Trophoblast cell (in vitro differentiated cells and primary cell): ENCODE results near the gene KIAA1958. TPM values are rescaled to one million over a fixed set of nuclear protein-coding genes. Genes with fewer than 3 reads are reported as not detected.

Source experiments
- DNase-seq, 2 donors: peaks; one replicate each; pipeline ENCODE4 v3.0.0-alpha.2; 2016
- H2AFZ ChIP-seq: 2 replicates; pipeline ENCODE4 v1.6.1; 2013; ENCODE audit warnings: low read length, moderate library complexity, mild to moderate bottlenecking; ENCODE audit not compliant: insufficient read depth, poor library complexity
- H2AK5ac ChIP-seq: 2 replicates; pipeline ENCODE4 v1.6.1; 2013; ENCODE audit warnings: mild to moderate bottlenecking, low read length
- H2BK120ac ChIP-seq: 2 replicates; pipeline ENCODE4 v1.6.1; 2013; ENCODE audit warnings: low read length, mild to moderate bottlenecking, moderate library complexity; ENCODE audit not compliant: insufficient read depth, poor library complexity
- H2BK12ac ChIP-seq: 2 replicates; pipeline ENCODE4 v1.6.1; 2013; ENCODE audit warnings: mild to moderate bottlenecking, low read length, moderate library complexity
- H2BK5ac ChIP-seq: 2 replicates; pipeline ENCODE4 v1.6.1; 2013; ENCODE audit warnings: low read length, low read depth, moderate library complexity, mild to moderate bottlenecking; ENCODE audit not compliant: poor library complexity
- H3K14ac ChIP-seq: 2 replicates; pipeline ENCODE4 v1.6.1; 2013; ENCODE audit warnings: mild to moderate bottlenecking, low read length
- H3K18ac ChIP-seq: 2 replicates; pipeline ENCODE4 v1.6.1; 2013; ENCODE audit warnings: mild to moderate bottlenecking, low read length
- H3K23ac ChIP-seq: 2 replicates; pipeline ENCODE4 v1.6.1; 2013; ENCODE audit warnings: low read length
- H3K27ac ChIP-seq: 2 replicates; pipeline ENCODE4 v1.5.1; 2013; ENCODE audit warnings: low read depth, mild to moderate bottlenecking, inconsistent platforms, low read length, moderate library complexity
- H3K27me3 ChIP-seq: 2 replicates; pipeline ENCODE4 v1.6.1; 2013; ENCODE audit warnings: inconsistent platforms, mild to moderate bottlenecking, low read length, moderate library complexity; ENCODE audit not compliant: insufficient read depth
- H3K36me3 ChIP-seq, 2 experiments: 1 replicate in 1 of 2; 2 replicates in 1 of 2; pipeline ENCODE4 v1.6.1; 2013; ENCODE audit warnings: low read length in 2 of 2, mild to moderate bottlenecking in 2 of 2, moderate library complexity in 1 of 2; ENCODE audit not compliant: insufficient read depth in 2 of 2, control insufficient read depth in 1 of 2
- H3K4ac ChIP-seq: 2 replicates; pipeline ENCODE4 v1.6.1; 2013; ENCODE audit warnings: low read depth, mild to moderate bottlenecking, low read length, moderate library complexity
- H3K4me1 ChIP-seq, 2 experiments: 1 replicate in 1 of 2; 2 replicates in 1 of 2; pipeline ENCODE4 v1.6.1; 2013; ENCODE audit warnings: low read length in 2 of 2, mild to moderate bottlenecking in 2 of 2, moderate library complexity in 1 of 2; ENCODE audit not compliant: insufficient read depth in 2 of 2, control insufficient read depth in 1 of 2
- H3K4me2 ChIP-seq: 2 replicates; pipeline ENCODE4 v1.6.1; 2013; ENCODE audit warnings: inconsistent platforms, mild to moderate bottlenecking, low read length, moderate library complexity
- H3K4me3 ChIP-seq: 2 replicates; pipeline ENCODE4 v1.5.1; 2013; ENCODE audit warnings: mild to moderate bottlenecking, low read depth, low read length, inconsistent platforms
- H3K79me1 ChIP-seq: one replicate; pipeline ENCODE4 v1.6.1; 2013; ENCODE audit warnings: low read length
- H3K79me2 ChIP-seq: 2 replicates; pipeline ENCODE4 v1.6.1; 2013; ENCODE audit warnings: low read length, mild to moderate bottlenecking; ENCODE audit not compliant: control insufficient read depth, insufficient read depth, poor library complexity
- H3K9ac ChIP-seq: 2 replicates; pipeline ENCODE4 v1.6.1; 2013; ENCODE audit warnings: mild to moderate bottlenecking, low read length
- H3K9me3 ChIP-seq: 2 replicates; pipeline ENCODE4 v1.6.1; 2013; ENCODE audit warnings: low read depth, mild to moderate bottlenecking, control low read depth, inconsistent platforms, low read length; ENCODE audit not compliant: insufficient read depth
- H4K12ac ChIP-seq: 2 replicates; pipeline ENCODE4 v1.6.1; 2013; ENCODE audit warnings: low read depth, mild to moderate bottlenecking, low read length, moderate library complexity
- H4K8ac ChIP-seq: 2 replicates; pipeline ENCODE4 v1.6.1; 2013; ENCODE audit warnings: low read depth, mild to moderate bottlenecking, low read length, moderate library complexity
- H4K91ac ChIP-seq: one replicate; pipeline ENCODE4 v1.6.1; 2013; ENCODE audit warnings: low read depth, mild to moderate bottlenecking, low read length, moderate library complexity
- WGBS: extraction: QIAGEN DNeasy Blood & Tissue Kit; methylation state at CpG from one replicate; pipeline ENCODE4 v1.1.7; 2013; ENCODE audit warnings: missing lambda C conversion rate; ENCODE audit not compliant: insufficient read length, insufficient coverage; ENCODE audit errors: extremely low coverage; 5-methylcytosine and 5-hydroxymethylcytosine counted together
- polyA plus RNA-seq: library from polyadenylated mRNA; stranded (reverse); fragments of 200-250 nt; gene quantifications from 2 replicates; pipeline ENCODE4 v1.2.3, GENCODE V29; 2013

Gene KIAA1958
- 4.8 and 5.3 TPM in 2 replicates for polyA plus RNA-seq

- H3K4me1 ChIP-seq: peaks cover 3 to 5% of the 10 kb centered on the region in 2 experiments
- peak within 1 kb of the TSS; percentile 91 for H4K8ac ChIP-seq
- H3K27me3 ChIP-seq: no peaks in the 10 kb centered on the region
- H3K79me2 ChIP-seq: peaks cover 12% of the 10 kb centered on the region
- no peak within 1 kb of the TSS for H3K23ac ChIP-seq
- H2AK5ac ChIP-seq: no peak within 1 kb of the TSS
- WGBS: no CpG with 5 or more reads among the region's 93 CpGs
- peak within 1 kb of the TSS; percentile 80 for H3K14ac ChIP-seq
- peak within 1 kb of the TSS; percentile 53 for H4K91ac ChIP-seq
- DNase-seq: peak; percentile 50 to 62
- H3K36me3 ChIP-seq: no peaks in the 10 kb centered on the region
- peak within 1 kb of the TSS; percentile 78 for H3K9ac ChIP-seq
- H3K18ac ChIP-seq: peak within 1 kb of the TSS; percentile 93
- peak within 1 kb of the TSS; percentile 77 for H3K27ac ChIP-seq
- H2AFZ ChIP-seq: peak within 1 kb of the TSS; percentile 92
- peaks cover 9% of the 10 kb centered on the region for H3K79me1 ChIP-seq
- peak within 1 kb of the TSS; percentile 12 for H2BK120ac ChIP-seq
- peak within 1 kb of the TSS; percentile 32 for H2BK5ac ChIP-seq
- H3K9me3 ChIP-seq: no peaks in the 10 kb centered on the region
- peak within 1 kb of the TSS; percentile 29 for H2BK12ac ChIP-seq
- peak within 1 kb of the TSS; percentile 25 for H3K4ac ChIP-seq
- H3K4me2 ChIP-seq: peak within 1 kb of the TSS; percentile 97
- H4K12ac ChIP-seq: peak within 1 kb of the TSS; percentile 92
- peak within 1 kb of the TSS; percentile 95 for H3K4me3 ChIP-seq
Observed at GRCh38 chr9:112486221-112487007, at the start of gene KIAA1958. Gene KIAA1958, plus strand, starts transcription at chr9:112486827. Its CDS starts 87,254 bp downstream, at chr9:112574081.

DNA sequence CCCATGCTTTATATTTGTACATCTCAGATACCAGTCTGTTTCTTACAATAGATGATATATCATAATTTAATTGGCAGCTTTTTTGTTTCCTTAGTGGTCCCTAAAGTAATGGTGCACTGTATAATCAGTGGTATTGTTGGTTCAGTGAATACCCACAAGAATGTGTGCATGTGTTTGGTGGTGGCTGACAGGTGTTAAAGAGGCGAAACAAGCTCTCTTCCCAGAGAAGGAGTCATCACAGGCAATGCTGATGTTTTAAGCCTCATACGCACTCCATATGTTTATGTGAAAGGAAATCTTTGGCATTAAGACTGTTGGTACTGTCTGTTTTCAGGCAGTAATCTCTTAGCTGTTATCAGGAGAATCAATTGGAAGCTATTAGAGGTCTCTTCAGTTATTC, 49.2 kb upstream of the KIAA1958 start:
- Histone ChIP-seq H2AK5ac (no peak overlapping the region), H3K79me2 (no peaks in the 10 kb centered on the region), H3K23ac (no peak overlapping the region), H2BK5ac (no peak overlapping the region), H3K4me1 (no peaks in the 10 kb centered on the region), H3K14ac (no peak overlapping the region), H3K18ac (no peak overlapping the region), H4K8ac (no peak overlapping the region), H2AFZ (no peak overlapping the region), H3K9ac (no peak overlapping the region), H3K36me3 (peaks cover 4% of the 10 kb centered on the region in 2 experiments), H3K9me3 (no peaks in the 10 kb centered on the region), H4K91ac (no peak overlapping the region), H2BK120ac (no peak overlapping the region), H3K79me1 (no peaks in the 10 kb centered on the region), H4K12ac (no peak overlapping the region), H2BK12ac (no peak overlapping the region), H3K4me3 (no peak overlapping the region), H3K4me2 (no peak overlapping the region), H3K4ac (no peak overlapping the region), H3K27ac (no peak overlapping the region), H3K27me3 (no peaks in the 10 kb centered on the region)
- no CpG with 5 or more reads among the region's 2 CpGs for WGBS
- no peak for DNase-seq

GRCh38 chr9:112439171-112439570, 47.5 kb upstream of the KIAA1958 start:
- Histone ChIP-seq H2AK5ac (no peak overlapping the region), H3K9me3 (no peaks in the 10 kb centered on the region), H3K79me1 (no peaks in the 10 kb centered on the region), H3K4me2 (no peak overlapping the region), H3K23ac (no peak overlapping the region), H2BK120ac (no peak overlapping the region), H3K79me2 (no peaks in the 10 kb centered on the region), H3K4me1 (no peaks in the 10 kb centered on the region), H3K27me3 (no peaks in the 10 kb centered on the region), H3K4me3 (no peak overlapping the region), H2BK12ac (no peak overlapping the region), H2AFZ (no peak overlapping the region), H3K18ac (no peak overlapping the region), H4K12ac (no peak overlapping the region), H3K27ac (no peak overlapping the region), H3K4ac (no peak overlapping the region), H3K14ac (no peak overlapping the region), H3K9ac (no peak overlapping the region), H2BK5ac (no peak overlapping the region), H4K8ac (no peak overlapping the region), H4K91ac (no peak overlapping the region), H3K36me3 (peaks cover 2 to 4% of the 10 kb centered on the region in 2 experiments)
- WGBS: no CpG with 5 or more reads among the region's 2 CpGs
- no peak for DNase-seq

- H2BK5ac ChIP-seq: no peak overlapping the region
- no peak for DNase-seq
- H2AFZ ChIP-seq: no peak overlapping the region
- H3K36me3 ChIP-seq: peaks cover 2 to 4% of the 10 kb centered on the region in 2 experiments
- no peak overlapping the region for H2BK12ac ChIP-seq
- H3K27me3 ChIP-seq: no peaks in the 10 kb centered on the region
- no peak overlapping the region for H3K4ac ChIP-seq
- no peak overlapping the region for H4K12ac ChIP-seq
- no peak overlapping the region for H3K4me3 ChIP-seq
- H3K14ac ChIP-seq: no peak overlapping the region
- no peak overlapping the region for H3K9ac ChIP-seq
- no peak overlapping the region for H3K18ac ChIP-seq
- H3K79me1 ChIP-seq: no peaks in the 10 kb centered on the region
- no CpG with 5 or more reads among the region's 2 CpGs for WGBS
- H3K9me3 ChIP-seq: no peaks in the 10 kb centered on the region
- no peak overlapping the region for H4K8ac ChIP-seq
- no peaks in the 10 kb centered on the region for H3K4me1 ChIP-seq
- no peak overlapping the region for H2AK5ac ChIP-seq
- no peak overlapping the region for H3K23ac ChIP-seq
- H4K91ac ChIP-seq: no peak overlapping the region
- no peak overlapping the region for H3K27ac ChIP-seq
- no peaks in the 10 kb centered on the region for H3K79me2 ChIP-seq
- no peak overlapping the region for H3K4me2 ChIP-seq
- no peak overlapping the region for H2BK120ac ChIP-seq
Observed at GRCh38 chr9:112439825-112440224, 46.8 kb upstream of the KIAA1958 start.
